GM13976 (cell line): ENCODE measurements around the gene TASOR.

Experiments
- DNase-seq: peaks from one replicate; pipeline ENCODE4 v3.0.0; 2012; ENCODE audit warnings: low spot score
- in situ Hi-C: fragments of 300-500 bp; cut with MboI; formaldehyde crosslinking; loops from one replicate; pipeline ENCODE4 v1.12.0; 2022; ENCODE audit warnings: low sequenced_read_pairs, mixed read lengths, inconsistent platforms; ENCODE audit not compliant: unreplicated experiment
- TF ChIP-seq, protein P1 (sequence below): IDR thresholded peaks from 2 replicates; pipeline ENCODE4 v1.5.1; 2012; ENCODE audit warnings: borderline replicate concordance, mild to moderate bottlenecking; ENCODE audit not compliant: insufficient read depth; ENCODE audit errors: extremely low read depth, missing control alignments, control extremely low read depth

TASOR gene

DNA sequence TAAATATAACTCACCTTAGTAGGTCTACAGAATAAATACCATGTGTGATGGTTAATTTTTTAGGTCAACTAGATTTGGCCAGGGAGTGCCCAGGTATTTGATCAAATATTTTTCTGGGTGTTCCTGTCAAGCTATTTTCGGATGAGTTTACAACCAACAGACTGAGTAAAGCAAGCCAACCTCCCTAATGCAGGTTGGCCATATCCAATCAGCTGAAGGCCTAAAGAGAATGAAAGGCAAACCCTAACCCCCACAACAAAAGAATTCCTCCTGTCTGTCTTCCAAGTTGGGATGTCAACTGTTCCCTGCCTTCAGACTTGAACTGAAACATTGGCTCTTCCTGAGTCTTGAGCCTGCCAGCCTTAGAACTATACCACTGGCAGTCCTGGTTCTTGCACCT is 28.6 kb downstream of the TASOR start:
- no peak for DNase-seq
- in situ Hi-C loops: no loop called here

DNA sequence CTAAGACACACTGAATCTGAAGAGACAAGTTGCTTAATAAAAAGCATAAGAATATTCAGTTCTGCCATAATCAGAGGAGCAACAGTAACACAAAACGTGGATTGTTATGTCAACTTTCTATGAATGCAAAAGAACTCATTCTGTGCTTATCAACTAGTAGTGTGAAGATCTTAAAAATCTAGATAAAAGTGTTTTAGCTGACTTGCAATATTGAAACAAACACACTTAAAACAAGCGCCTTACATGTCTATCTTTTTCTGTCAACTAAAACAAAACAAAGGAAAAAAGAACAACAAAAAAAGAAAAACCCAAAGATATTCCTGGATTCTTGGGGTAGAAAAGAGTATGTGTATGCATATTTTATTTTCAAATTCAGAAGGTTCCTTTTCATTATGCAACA is 37.7 kb downstream of the TASOR start:
- no peak for DNase-seq
- TF ChIP-seq, protein P1, sequence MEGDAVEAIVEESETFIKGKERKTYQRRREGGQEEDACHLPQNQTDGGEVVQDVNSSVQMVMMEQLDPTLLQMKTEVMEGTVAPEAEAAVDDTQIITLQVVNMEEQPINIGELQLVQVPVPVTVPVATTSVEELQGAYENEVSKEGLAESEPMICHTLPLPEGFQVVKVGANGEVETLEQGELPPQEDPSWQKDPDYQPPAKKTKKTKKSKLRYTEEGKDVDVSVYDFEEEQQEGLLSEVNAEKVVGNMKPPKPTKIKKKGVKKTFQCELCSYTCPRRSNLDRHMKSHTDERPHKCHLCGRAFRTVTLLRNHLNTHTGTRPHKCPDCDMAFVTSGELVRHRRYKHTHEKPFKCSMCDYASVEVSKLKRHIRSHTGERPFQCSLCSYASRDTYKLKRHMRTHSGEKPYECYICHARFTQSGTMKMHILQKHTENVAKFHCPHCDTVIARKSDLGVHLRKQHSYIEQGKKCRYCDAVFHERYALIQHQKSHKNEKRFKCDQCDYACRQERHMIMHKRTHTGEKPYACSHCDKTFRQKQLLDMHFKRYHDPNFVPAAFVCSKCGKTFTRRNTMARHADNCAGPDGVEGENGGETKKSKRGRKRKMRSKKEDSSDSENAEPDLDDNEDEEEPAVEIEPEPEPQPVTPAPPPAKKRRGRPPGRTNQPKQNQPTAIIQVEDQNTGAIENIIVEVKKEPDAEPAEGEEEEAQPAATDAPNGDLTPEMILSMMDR: no peak
- in situ Hi-C loops: no loop called here

More for the DNA sequence above, 28.6 kb downstream of the TASOR start:
- TF ChIP-seq, protein P1: no peak

DNA sequence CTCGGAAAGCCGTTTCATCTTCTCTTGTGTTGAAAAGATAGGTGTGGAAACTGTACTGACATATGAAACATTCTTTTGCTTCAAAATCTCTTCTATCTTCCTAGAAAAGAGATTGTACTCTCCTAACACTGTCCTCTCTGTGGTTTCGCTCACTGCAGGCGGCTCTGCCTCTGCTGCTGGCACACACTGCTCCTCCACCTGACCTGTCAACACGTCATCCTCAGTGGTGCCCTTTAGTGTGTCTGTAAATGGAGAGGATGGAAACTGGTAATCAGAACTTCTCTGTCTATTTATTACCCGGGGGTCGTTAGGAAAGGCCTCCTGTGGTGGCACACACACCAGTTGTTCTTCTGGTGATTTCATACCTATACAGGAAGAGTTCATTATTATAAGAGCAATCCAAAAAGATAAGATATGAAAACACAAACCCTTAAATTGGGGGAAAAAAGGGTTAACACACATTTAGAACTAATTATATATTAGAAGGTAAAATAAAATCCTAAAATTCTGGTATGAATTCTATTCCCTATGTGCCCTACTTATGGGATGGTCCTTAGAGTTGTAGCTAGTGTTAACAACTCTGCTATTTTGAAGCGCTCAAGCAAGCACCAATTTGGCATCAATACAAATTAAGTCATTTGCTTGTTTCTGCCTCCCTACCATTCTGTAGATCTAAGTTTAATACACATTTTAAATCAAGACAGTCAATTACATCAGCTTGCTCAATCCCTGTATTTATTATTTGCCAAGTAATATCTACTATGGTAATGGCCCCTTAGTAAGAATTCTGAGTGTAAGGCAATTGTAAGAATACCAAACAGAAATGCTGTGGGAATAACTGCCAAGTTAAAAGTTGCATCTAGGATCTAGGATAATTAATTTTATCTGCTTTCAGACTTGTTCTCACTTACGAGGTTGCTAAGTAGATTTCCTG is 49.2 kb downstream of the TASOR start:
- DNase-seq: no peak
- TF ChIP-seq, protein P1: no peak
- in situ Hi-C loops: no loop called here
